Activated CD8-positive, alpha-beta memory T cell treated with anti-CD3 and anti-CD28 coated beads, Interleukin-2, amount 10 ng/mL, durations not matched to agents 7 days and 5 days (primary cell): ENCODE data around the gene LRRC37A3. TPM values are rescaled to one million over a fixed set of nuclear protein-coding genes. Genes with fewer than 3 reads are reported as not detected.
"Not testable (repeated sequence)": the region's sequence is repeated elsewhere in the genome, so short reads cannot be mapped to it uniquely, and the experiment has no call there.

Source experiments
- ATAC-seq: fragments of 150-1000 bp; cut with Tn5 transposase; one replicate; pipeline ENCODE4 v1.10.0; 2021; ENCODE audit warnings: moderate library complexity
- CTCF ChIA-PET: fragments of 350-600 bp; sonication (Branson Sonifier 250); formaldehyde crosslinking; loops from one replicate; lab custom pipeline; 2021; ENCODE audit warnings: antibody characterized with exemption; lab: Charles Lee
- DNase-seq: peaks from one replicate; pipeline ENCODE4 v3.0.0-alpha.2; 2020
- H3K27ac Mint-ChIP-seq: one replicate; pipeline ENCODE4 v1.8.0; 2021; ENCODE audit warnings: mild to moderate bottlenecking, mixed read lengths
- H3K27me3 Mint-ChIP-seq: one replicate; pipeline ENCODE4 v1.8.0; 2021; ENCODE audit warnings: mixed read lengths
- H3K36me3 Mint-ChIP-seq: one replicate; pipeline ENCODE4 v1.8.0; 2021; ENCODE audit warnings: mild to moderate bottlenecking, mixed read lengths
- H3K4me1 Mint-ChIP-seq: one replicate; pipeline ENCODE4 v1.8.0; 2021; ENCODE audit warnings: mixed read lengths
- H3K4me3 Mint-ChIP-seq: one replicate; pipeline ENCODE4 v1.8.0; 2021; ENCODE audit warnings: mild to moderate bottlenecking, moderate library complexity, mixed read lengths
- H3K9me3 Mint-ChIP-seq: one replicate; pipeline ENCODE4 v1.8.0; 2022; ENCODE audit warnings: low read depth, mixed read lengths
- total RNA-seq, 2 experiments: library from RNA; stranded (reverse); gene quantifications; one replicate each; pipeline ENCODE4 v1.2.3, GENCODE V29; 2021

LRRC37A3 gene
- total RNA-seq, 2 experiments from 2014 or later: 12.6 to 22.5 TPM

DNA sequence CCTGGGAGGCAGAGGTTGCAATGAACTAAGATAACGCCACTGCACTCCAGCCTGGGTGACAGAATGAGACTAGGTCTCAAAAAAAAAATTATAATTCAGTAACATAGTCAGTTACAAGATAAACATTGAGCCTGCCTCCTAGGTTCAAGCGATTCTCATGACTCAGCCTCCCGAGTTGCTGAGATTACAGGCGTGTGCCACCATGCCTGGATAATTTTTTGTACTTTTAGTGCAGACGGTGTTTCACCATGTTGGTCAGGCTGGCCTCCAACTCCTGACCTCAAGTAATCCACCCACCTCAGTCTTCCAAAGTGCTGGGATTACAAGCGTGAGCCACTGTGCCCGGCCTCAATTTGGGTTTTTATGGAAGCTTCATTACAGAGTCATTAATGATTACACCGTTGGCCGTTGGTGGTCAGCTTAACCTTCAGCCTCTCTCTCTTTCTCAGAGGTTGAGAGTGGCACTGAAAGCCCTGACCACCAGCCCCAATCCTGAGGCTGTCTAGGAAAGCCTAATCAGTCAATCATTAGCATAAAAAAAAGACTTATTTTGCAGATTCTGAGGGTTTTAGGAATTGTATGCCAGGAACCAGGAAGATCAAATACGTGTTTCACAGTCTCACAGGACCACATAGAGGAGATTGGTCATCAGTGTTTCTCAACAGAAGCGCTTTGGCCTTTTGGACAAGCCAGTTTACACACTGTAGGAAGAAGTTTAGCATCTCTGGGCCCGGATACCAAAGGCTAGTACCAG lies 1.3 kb upstream of the LRRC37A3 start:
- CTCF ChIA-PET: interaction anchor here (1.9 to 2.1 kb wide), 2 partner anchors 39 to 179 kb away, joined by 7 to 9 read pairs; no protein-coding TSS in a partner anchor
- Mint-ChIP-seq H3K27ac (peak overlapping the region; percentile 85), H3K4me3 (peak overlapping the region; percentile 78), H3K4me1 (peaks cover 20% of the 10 kb centered on the region), H3K27me3 (no peaks in the 10 kb centered on the region), H3K36me3 (no peaks in the 10 kb centered on the region), H3K9me3 (no peaks in the 10 kb centered on the region)
- DNase-seq: no peak
- ATAC-seq: no peak

DNA sequence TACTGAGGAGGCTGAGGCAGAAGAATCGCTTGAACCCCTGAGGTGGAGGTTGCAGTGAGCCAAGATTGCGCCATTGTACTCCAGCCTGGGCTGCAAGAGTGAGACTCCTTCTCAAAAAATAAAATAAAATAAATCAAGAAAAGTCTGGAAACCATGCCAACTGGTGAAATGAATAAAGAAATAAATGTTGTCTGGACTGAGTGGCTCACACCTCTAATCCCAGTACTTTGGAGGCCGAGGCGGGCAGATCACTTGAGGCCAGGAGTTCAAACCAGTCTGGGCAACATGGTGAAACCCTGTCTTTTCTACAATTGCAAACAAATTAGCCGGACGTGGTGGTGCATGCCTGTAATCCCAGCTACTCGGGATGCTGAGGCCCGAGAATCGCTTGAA lies 744 bp upstream of the LRRC37A3 start:
- H3K27ac Mint-ChIP-seq: peak overlapping the region; percentile 85
- no peak for DNase-seq
- H3K27me3 Mint-ChIP-seq: no peaks in the 10 kb centered on the region
- H3K4me3 Mint-ChIP-seq: peak overlapping the region; percentile 78
- ATAC-seq: no peak
- CTCF ChIA-PET: interaction anchor here (0.6 to 2.1 kb wide), 11 partner anchors 9 to 261 kb away, joined by 3 to 9 read pairs (median 7); no protein-coding TSS in a partner anchor
- H3K9me3 Mint-ChIP-seq: no peaks in the 10 kb centered on the region
- H3K4me1 Mint-ChIP-seq: peaks cover 21% of the 10 kb centered on the region
- H3K36me3 Mint-ChIP-seq: peaks cover 2% of the 10 kb centered on the region

DNA sequence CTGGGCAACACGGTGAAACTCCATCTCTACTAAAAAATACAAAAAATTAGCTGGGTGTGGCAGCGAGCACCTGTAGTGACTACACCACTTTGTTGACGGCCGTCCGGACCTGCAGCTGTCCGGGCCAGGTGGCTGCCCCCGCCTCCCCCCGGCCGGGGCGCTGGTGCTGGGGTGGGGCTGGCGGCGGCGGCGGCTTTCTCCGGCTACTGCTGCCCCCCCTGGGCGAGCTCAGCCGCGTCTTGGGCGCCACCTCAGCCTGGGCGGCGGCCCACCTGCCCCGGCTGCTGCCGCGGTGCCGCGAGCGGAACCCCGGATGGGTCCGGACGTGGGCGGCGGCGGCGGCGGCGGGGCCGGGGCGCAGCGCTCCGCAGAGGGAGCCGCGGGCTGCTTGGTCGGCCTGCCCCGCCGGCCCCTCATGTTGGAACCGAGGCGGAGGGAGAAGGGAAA lies 413 bp downstream of the LRRC37A3 start:
- H3K27me3 Mint-ChIP-seq, H3K36me3 Mint-ChIP-seq, H3K9me3 Mint-ChIP-seq: not testable (repeated sequence)
- peak; percentile 54 for ATAC-seq
- peak overlapping the region; percentile 78 for H3K4me3 Mint-ChIP-seq
- peaks cover 21% of the 10 kb centered on the region for H3K4me1 Mint-ChIP-seq
- CTCF ChIA-PET: interaction anchor here (1.0 to 2.1 kb wide), 13 partner anchors 8 to 262 kb away, joined by 3 to 9 read pairs (median 6); no protein-coding TSS in a partner anchor
- DNase-seq: peak; percentile 61
- peak overlapping the region; percentile 85 for H3K27ac Mint-ChIP-seq

DNA sequence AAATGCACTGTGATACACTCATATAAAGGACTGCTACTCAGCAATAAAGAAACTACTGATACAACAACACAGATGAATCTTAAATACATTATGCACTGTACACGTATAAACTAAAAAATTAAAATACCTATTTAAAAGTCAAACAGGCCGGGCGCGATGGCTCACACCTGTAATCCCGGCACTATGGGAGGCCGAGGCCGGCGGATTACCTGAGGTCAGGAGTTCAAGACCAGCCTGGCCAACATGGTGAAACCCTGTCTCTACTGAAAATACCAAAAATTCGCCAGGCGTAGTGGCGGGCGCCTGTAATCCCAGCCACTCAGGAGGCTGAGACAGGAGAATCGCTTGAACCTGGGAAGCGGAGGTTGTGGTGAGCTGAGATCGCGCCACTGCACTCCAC lies 1.7 kb downstream of the LRRC37A3 start:
- peaks cover 12% of the 10 kb centered on the region for H3K4me1 Mint-ChIP-seq
- ATAC-seq, H3K27ac Mint-ChIP-seq, H3K27me3 Mint-ChIP-seq, CTCF ChIA-PET, H3K36me3 Mint-ChIP-seq, DNase-seq, H3K9me3 Mint-ChIP-seq, H3K4me3 Mint-ChIP-seq: not testable (repeated sequence)

DNA sequence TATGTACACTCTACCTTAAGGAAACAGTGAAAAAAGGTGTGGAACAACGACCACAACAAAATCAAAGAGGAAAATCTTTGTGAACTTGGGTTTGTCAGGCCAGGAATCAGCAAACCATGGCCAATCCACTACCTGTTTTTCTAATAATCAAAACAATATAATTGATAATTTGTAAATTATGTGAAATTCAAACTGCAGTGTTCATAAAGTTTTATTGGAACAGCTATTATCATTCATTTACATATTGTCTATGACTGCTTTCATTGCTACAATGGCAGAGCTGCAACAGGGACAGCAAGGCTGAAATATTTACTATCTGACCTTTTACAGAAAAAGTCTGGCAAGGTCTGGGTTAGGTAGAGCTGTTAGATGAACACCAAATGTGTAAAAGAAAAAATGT lies 4.0 kb downstream of the LRRC37A3 start:
- H3K36me3 Mint-ChIP-seq, H3K9me3 Mint-ChIP-seq, CTCF ChIA-PET, H3K27me3 Mint-ChIP-seq, H3K4me3 Mint-ChIP-seq, H3K27ac Mint-ChIP-seq, H3K4me1 Mint-ChIP-seq, DNase-seq, ATAC-seq: not testable (repeated sequence)

DNA sequence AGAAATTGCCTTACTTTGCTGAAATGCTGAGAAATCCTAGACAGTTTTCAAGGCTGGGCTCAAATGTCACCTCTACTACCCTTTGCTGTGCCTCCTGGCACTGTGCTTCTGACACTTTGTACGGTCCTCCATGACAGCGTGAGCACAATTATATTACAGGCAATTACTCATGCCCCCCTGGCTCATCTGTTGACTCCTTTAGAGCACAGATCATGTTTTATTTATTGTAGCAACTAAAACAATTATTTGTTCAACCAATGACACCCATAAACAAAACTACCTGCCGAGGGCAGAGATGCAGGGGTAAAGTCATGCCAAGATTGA lies 9.1 kb downstream of the LRRC37A3 start:
- H3K27ac Mint-ChIP-seq, ATAC-seq, H3K36me3 Mint-ChIP-seq: not testable (repeated sequence)

DNA sequence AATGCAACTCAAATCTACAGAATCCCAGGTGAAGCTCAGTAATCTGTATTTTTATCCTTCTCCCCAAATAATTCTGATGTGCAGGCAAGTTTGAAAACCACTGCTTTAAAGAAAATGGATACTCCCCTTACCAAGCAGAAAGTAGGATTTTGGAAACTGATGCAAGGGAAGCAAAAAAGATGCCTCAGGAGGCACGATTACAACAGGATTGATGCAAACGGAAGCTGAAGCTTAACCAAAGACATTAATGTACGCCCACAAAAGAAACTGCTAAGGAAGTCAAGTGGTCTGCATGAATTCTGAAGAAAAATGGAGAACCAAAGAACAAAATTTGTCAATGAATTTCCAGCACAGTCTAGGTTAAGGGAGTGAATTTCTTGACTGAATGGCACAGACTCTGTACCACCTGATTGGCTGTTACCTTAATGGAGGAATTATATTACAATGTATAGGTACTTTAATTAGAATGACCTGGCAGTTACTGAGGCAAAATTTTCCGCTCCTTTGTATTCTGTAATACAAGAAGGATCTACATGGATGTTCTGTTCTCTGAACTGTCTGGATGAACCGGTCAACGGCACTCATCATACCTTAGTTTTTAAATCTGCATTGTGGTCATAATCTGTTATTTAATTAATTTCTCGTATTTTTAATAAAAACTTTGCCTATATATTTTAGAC lies 9.6 kb downstream of the LRRC37A3 start:
- H3K4me3 Mint-ChIP-seq, H3K27me3 Mint-ChIP-seq, H3K36me3 Mint-ChIP-seq, CTCF ChIA-PET, H3K4me1 Mint-ChIP-seq, H3K9me3 Mint-ChIP-seq, DNase-seq, ATAC-seq: not testable (repeated sequence)
- peak overlapping the region; percentile 43 for H3K27ac Mint-ChIP-seq

More for the DNA sequence above, 9.1 kb downstream of the LRRC37A3 start:
- CTCF ChIA-PET, H3K27me3 Mint-ChIP-seq, H3K4me3 Mint-ChIP-seq, DNase-seq, H3K4me1 Mint-ChIP-seq, H3K9me3 Mint-ChIP-seq: not testable (repeated sequence)

DNA sequence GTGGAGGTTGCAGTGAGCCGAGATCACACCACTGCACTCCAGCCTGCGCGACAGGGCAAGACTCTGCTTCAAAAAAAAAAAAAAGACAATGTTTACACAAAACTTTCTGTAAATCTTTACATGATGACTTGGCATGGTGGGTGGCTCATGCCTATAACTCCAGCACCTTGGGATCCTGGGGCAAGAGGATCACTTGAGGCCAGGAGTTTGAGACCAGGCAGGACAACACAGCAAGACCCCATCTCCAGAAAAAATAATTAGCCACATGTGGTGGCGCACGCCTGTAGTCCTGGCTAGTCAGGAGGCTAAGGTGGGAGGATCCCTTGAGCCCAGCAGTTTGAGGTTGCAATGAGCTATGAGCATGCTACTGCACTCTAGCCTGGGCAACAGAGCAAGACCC lies 15.2 kb downstream of the LRRC37A3 start:
- CTCF ChIA-PET, H3K27me3 Mint-ChIP-seq, H3K4me3 Mint-ChIP-seq, H3K4me1 Mint-ChIP-seq, H3K27ac Mint-ChIP-seq, H3K9me3 Mint-ChIP-seq, DNase-seq, H3K36me3 Mint-ChIP-seq, ATAC-seq: not testable (repeated sequence)

DNA sequence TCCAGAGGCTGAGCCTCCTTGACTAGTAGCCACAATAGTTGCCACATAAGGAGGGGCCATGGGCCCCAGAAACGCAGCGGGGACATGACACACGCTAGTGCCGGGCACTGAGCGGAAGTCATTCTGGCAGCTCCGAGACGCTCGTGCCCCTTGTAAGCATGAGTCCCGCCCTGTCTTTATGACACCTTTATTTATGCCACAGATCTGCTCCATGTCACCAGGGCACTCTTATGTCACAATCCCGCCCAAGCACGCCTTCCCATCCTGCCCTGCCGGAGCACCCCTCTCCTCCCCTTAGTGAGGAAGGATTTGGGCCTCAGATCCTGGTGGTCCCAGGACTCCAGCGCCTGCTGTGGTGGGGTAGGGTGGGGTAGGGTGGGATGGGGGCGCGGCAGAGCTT lies 22.1 kb downstream of the LRRC37A3 start:
- not testable (repeated sequence) for H3K27me3 Mint-ChIP-seq, H3K4me1 Mint-ChIP-seq

DNA sequence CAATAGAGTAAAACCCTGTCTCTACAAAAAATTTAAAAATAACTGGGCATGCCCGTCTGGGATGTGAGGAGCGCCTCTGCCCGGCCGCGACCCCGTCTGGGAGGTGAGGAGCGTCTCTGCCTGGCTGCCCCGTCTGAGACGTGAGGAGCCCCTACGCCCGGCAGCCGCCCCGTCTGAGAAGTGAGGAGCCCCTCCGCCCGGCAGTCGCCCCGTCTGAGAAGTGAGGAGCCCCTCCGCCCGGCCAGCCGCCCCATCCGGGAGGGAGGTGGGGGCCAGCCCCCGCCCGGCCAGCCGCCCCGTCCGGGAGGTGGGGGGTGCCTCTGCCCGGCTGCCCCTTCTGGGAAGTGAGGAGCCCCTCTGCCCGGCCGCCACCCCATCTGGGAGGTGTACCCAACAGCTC lies 45.1 kb downstream of the LRRC37A3 start:
- ATAC-seq, H3K27me3 Mint-ChIP-seq, H3K36me3 Mint-ChIP-seq, H3K4me3 Mint-ChIP-seq, H3K27ac Mint-ChIP-seq, DNase-seq, H3K9me3 Mint-ChIP-seq, CTCF ChIA-PET, H3K4me1 Mint-ChIP-seq: not testable (repeated sequence)

More for the DNA sequence above, 22.1 kb downstream of the LRRC37A3 start:
- H3K27ac Mint-ChIP-seq, H3K9me3 Mint-ChIP-seq, H3K4me3 Mint-ChIP-seq, H3K36me3 Mint-ChIP-seq, CTCF ChIA-PET, ATAC-seq, DNase-seq: not testable (repeated sequence)

DNA sequence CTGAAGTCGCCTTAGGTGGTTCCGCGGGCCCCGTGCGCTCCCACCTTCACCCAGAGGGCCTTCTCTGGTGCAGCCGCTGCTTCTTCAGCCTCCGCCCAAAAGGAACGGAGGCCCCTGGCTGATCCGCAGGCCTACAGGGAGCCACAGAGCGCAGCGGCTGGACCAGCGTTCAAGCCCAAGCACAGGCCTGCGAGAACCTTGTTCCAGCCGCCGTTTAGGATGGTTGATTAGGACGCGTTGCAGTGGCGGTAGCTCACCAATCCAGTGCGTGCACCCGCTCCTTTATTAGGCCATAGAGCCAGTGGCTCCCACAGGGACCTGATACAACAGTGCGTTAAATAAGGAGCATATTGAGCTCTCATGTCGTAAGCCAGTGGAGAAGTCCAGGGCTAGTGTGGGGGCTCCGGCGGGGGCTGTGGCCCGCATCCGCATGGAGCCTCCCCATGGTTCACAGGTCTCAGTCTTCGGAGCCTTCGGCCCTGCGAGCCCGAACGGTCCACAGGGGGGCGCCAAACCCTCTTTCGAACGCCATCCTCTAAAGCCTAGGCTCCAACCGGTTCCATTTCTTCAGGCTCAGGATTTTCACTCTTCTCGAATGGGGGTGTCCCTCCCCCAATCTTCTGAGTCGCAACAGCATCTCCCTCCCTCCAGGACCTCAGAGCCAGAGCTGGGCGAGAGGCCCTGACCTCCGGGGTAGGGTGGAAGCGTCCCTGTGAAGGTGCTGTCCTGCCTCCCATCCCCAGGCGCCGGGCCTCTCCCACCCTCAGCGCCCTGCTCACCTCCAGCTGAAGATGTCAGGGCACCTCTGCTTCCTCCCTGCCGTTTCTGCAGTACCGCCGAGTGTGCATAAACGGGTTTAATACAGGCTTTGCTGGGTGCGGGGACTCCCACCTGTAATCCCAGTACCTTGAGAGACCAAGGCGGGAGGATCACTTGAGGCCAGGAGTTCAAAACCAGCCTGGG lies 71.5 kb downstream of the LRRC37A3 start:
- H3K27ac Mint-ChIP-seq, H3K27me3 Mint-ChIP-seq, H3K4me1 Mint-ChIP-seq, H3K9me3 Mint-ChIP-seq, H3K4me3 Mint-ChIP-seq, CTCF ChIA-PET, H3K36me3 Mint-ChIP-seq: not testable (repeated sequence)
- DNase-seq (peak; percentile 78), ATAC-seq (peak; percentile 91)

DNA sequence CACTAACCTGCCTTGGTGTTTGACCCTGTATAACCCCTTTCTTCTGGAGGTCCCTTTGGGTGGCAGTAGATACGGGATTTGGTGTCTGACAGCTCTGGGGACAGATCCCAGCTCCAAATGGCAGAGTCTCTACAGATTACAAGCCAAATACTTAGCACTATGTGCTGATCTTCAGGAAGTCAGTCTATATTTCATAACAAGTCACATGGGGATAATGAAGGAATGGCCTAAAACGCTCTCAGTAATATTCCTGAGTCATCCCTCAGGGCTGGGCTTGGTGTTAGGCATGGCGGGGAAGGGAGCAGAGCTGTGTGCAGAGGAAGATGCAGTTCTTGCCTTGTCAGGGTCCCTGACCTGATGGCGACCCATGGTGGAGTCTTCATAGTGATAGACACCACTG lies 72.4 kb downstream of the LRRC37A3 start:
- CTCF ChIA-PET, H3K36me3 Mint-ChIP-seq, H3K9me3 Mint-ChIP-seq, ATAC-seq, H3K27ac Mint-ChIP-seq, DNase-seq, H3K27me3 Mint-ChIP-seq, H3K4me1 Mint-ChIP-seq, H3K4me3 Mint-ChIP-seq: not testable (repeated sequence)

DNA sequence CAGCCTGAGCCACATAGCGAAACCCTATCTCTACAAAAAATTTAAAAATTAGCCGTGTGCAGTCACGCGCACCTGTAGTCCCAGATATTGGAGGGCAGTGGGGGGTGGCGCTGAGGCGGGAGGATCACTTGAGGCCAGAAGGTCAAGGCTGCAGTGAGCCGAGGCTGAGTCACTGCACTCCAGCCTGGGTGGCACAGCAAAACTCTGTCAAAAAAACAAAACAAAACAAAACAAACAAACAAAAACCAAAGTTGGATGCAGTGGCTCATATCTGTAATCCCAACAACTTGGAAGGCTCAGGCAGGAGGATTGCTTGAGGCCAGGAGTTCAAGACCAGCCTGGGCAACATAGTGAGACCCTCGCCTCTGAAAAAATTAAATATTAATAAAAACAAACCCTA lies 75.4 kb downstream of the LRRC37A3 start:
- H3K27ac Mint-ChIP-seq, H3K4me1 Mint-ChIP-seq, DNase-seq, H3K27me3 Mint-ChIP-seq, H3K4me3 Mint-ChIP-seq, H3K9me3 Mint-ChIP-seq, H3K36me3 Mint-ChIP-seq, CTCF ChIA-PET, ATAC-seq: not testable (repeated sequence)
